Keratinocyte (primary cell): ENCODE measurements around the gene PIK3AP1.

ENCODE experiments used
- EZH2 ChIP-seq: IDR thresholded peaks from one replicate; pipeline ENCODE4 v1.6.1; 2012; ENCODE audit warnings: inconsistent platforms, mild to moderate bottlenecking, low read length, moderate library complexity
- TF ChIP-seq, protein P1 (sequence below), 3 experiments: IDR thresholded peaks in 1 of 3; conservative IDR thresholded peaks in 1 of 3; optimal IDR thresholded peaks in 1 of 3; 2 replicates in 2 of 3; 3 replicates in 1 of 3; pipeline versions ENCODE3 to v1.5.1; 2011; ENCODE audit warnings: low read length in 3 of 3, mild to moderate bottlenecking in 3 of 3, moderate library complexity in 2 of 3, control low read depth in 1 of 3, inconsistent platforms in 1 of 3; ENCODE audit not compliant: insufficient read depth in 2 of 3; ENCODE audit errors: extremely low read depth in 1 of 3

- TF ChIP-seq, protein P1, sequence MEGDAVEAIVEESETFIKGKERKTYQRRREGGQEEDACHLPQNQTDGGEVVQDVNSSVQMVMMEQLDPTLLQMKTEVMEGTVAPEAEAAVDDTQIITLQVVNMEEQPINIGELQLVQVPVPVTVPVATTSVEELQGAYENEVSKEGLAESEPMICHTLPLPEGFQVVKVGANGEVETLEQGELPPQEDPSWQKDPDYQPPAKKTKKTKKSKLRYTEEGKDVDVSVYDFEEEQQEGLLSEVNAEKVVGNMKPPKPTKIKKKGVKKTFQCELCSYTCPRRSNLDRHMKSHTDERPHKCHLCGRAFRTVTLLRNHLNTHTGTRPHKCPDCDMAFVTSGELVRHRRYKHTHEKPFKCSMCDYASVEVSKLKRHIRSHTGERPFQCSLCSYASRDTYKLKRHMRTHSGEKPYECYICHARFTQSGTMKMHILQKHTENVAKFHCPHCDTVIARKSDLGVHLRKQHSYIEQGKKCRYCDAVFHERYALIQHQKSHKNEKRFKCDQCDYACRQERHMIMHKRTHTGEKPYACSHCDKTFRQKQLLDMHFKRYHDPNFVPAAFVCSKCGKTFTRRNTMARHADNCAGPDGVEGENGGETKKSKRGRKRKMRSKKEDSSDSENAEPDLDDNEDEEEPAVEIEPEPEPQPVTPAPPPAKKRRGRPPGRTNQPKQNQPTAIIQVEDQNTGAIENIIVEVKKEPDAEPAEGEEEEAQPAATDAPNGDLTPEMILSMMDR (optimal IDR thresholded peaks at IDR 0.05 in 1 of 3, IDR thresholded peaks at IDR 0.05 in 1 of 3, conservative IDR thresholded peaks at IDR 0.05 in 1 of 3; ENCODE audit: extremely low read depth in 1 of 3, insufficient read depth in 2 of 3, low read length in 3 of 3) = no peak
- TF ChIP-seq EZH2 = no peak
These were observed 133.7 kb downstream of the PIK3AP1 start, which contains the start of gene TM9SF3 for GRCh38 chr10:96586419-96587263.
